Smooth muscle cell (in vitro differentiated cells): Measurements from ENCODE around the gene CLCA2. TPM values are rescaled to one million over a fixed set of nuclear protein-coding genes. Genes with fewer than 3 reads are reported as not detected.

Source experiments
- DNase-seq: peaks from one replicate; lab custom pipeline; 2025; ENCODE audit not compliant: unreplicated experiment; lab: John Stamatoyannopoulos, UW
- H2AFZ ChIP-seq: fragments of 200-600 bp; sonication (generic); 2 replicates; pipeline ENCODE4 v1.6.0; 2016; ENCODE audit warnings: antibody characterized with exemption, low read depth, mild to moderate bottlenecking
- H3F3A ChIP-seq: fragments of 200-600 bp; sonication (generic); 2 replicates; pipeline ENCODE4 v1.6.0; 2017; ENCODE audit warnings: antibody characterized with exemption, low read depth
- H3K27ac ChIP-seq: fragments of 200-600 bp; sonication (generic); 2 replicates; pipeline ENCODE4 v1.5.1; 2016; ENCODE audit warnings: low read depth, mild to moderate bottlenecking
- H3K27me3 ChIP-seq: fragments of 200-600 bp; sonication (generic); 2 replicates; pipeline ENCODE4 v1.6.1; 2016; ENCODE audit warnings: low read depth, mild to moderate bottlenecking
- H3K36me3 ChIP-seq: fragments of 200-600 bp; sonication (generic); 2 replicates; pipeline ENCODE4 v1.5.1; 2016; ENCODE audit warnings: low read depth
- H3K4me1 ChIP-seq: fragments of 200-600 bp; sonication (generic); 2 replicates; pipeline ENCODE4 v1.5.1; 2016; ENCODE audit warnings: low read depth
- H3K4me2 ChIP-seq: fragments of 200-600 bp; sonication (generic); 2 replicates; pipeline ENCODE4 v1.6.0; 2016; ENCODE audit warnings: mild to moderate bottlenecking
- H3K4me3 ChIP-seq: fragments of 200-600 bp; sonication (generic); 2 replicates; pipeline ENCODE4 v1.5.1; 2016; ENCODE audit warnings: mild to moderate bottlenecking
- H3K79me2 ChIP-seq: fragments of 200-600 bp; sonication (generic); 2 replicates; pipeline ENCODE4 v1.6.0; 2016; ENCODE audit warnings: low read depth, mild to moderate bottlenecking
- H3K9ac ChIP-seq: fragments of 200-600 bp; sonication (generic); 2 replicates; pipeline ENCODE4 v1.6.0; 2016; ENCODE audit warnings: low read depth
- H3K9me3 ChIP-seq: fragments of 200-600 bp; sonication (generic); replicated peaks from 2 replicates; pipeline ENCODE4 v1.5.1; 2016; ENCODE audit warnings: low read depth
- H4K20me1 ChIP-seq: fragments of 200-600 bp; sonication (generic); 2 replicates; pipeline ENCODE4 v1.6.0; 2016; ENCODE audit warnings: low read depth
- WGBS: methylation state at CpG from one replicate; pipeline ENCODE4 v1.1.7; 2016; ENCODE audit warnings: low lambda C conversion rate; 5-methylcytosine and 5-hydroxymethylcytosine counted together
- polyA plus RNA-seq: library from polyadenylated mRNA; unstranded; fragments of >200 nt; fragmentation: Nextera tagmentation; extraction: Ambion mirVana; gene quantifications from 2 replicates; pipeline ENCODE4 v1.2.1, GENCODE V29; 2016
- total RNA-seq: library from RNA; depleted of rRNA; stranded (reverse); fragments of >200 nt; gene quantifications from 2 replicates; pipeline ENCODE4 v1.2.3, GENCODE V29; 2014
- TF ChIP-seq, protein P1 (sequence below): fragments of 200-600 bp; sonication (generic); IDR thresholded peaks from 2 replicates; pipeline ENCODE4 v1.5.1; 2017; ENCODE audit warnings: borderline replicate concordance, mild to moderate bottlenecking, antibody characterized with exemption; ENCODE audit not compliant: insufficient read depth, poor library complexity, severe bottlenecking

Gene CLCA2
- total and polyA plus RNA-seq, 2 experiments from 2014 or later, result 1.00 to 24.2 TPM

DNA sequence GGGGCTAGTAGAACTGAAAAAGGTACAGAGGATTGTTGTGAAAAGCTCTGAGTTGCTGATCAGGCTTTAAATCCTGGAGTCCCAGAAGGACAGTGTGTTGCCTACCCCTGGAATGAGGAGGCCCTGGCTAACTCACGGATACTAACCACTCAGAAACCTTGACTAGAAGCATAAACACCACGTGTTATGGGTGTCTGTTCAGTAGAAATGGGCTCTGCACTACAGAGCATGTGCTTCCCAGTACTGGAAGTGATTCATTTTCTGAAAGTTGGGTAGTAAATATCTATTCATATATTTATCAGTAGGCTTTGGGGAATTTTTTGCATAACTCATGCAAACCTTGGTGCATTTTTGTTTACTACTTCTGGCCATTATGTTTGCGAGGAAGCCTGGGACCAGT, 29.7 kb downstream of the CLCA2 start:
- H3K9me3 ChIP-seq, result no peaks in the 10 kb centered on the region
- 62% methylated on average over 3 of the region's 3 CpGs for WGBS
- no peak for DNase-seq
- H3K4me2 ChIP-seq, result no peak overlapping the region
- H2AFZ ChIP-seq, result no peak overlapping the region
- no peaks in the 10 kb centered on the region for H4K20me1 ChIP-seq
- no peak overlapping the region for H3K9ac ChIP-seq
- no peak overlapping the region for H3K4me3 ChIP-seq
- no peaks in the 10 kb centered on the region for H3F3A ChIP-seq
- TF ChIP-seq, protein P1, sequence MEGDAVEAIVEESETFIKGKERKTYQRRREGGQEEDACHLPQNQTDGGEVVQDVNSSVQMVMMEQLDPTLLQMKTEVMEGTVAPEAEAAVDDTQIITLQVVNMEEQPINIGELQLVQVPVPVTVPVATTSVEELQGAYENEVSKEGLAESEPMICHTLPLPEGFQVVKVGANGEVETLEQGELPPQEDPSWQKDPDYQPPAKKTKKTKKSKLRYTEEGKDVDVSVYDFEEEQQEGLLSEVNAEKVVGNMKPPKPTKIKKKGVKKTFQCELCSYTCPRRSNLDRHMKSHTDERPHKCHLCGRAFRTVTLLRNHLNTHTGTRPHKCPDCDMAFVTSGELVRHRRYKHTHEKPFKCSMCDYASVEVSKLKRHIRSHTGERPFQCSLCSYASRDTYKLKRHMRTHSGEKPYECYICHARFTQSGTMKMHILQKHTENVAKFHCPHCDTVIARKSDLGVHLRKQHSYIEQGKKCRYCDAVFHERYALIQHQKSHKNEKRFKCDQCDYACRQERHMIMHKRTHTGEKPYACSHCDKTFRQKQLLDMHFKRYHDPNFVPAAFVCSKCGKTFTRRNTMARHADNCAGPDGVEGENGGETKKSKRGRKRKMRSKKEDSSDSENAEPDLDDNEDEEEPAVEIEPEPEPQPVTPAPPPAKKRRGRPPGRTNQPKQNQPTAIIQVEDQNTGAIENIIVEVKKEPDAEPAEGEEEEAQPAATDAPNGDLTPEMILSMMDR, result no peak
- H3K4me1 ChIP-seq, result no peaks in the 10 kb centered on the region
- peaks cover 5% of the 10 kb centered on the region for H3K27me3 ChIP-seq
- no peaks in the 10 kb centered on the region for H3K79me2 ChIP-seq
- H3K27ac ChIP-seq, result no peak overlapping the region
- H3K36me3 ChIP-seq, result no peaks in the 10 kb centered on the region

DNA sequence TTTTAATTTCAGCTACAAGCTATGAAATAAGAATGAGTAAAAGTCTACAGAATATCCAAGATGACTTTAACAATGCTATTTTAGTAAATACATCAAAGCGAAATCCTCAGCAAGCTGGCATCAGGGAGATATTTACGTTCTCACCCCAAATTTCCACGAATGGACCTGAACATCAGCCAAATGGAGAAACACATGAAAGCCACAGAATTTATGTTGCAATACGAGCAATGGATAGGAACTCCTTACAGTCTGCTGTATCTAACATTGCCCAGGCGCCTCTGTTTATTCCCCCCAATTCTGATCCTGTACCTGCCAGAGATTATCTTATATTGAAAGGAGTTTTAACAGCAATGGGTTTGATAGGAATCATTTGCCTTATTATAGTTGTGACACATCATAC, 31.1 kb downstream of the CLCA2 start:
- Histone ChIP-seq H3K4me2 (no peak overlapping the region), H2AFZ (no peak overlapping the region), H3K4me3 (no peak overlapping the region), H3K79me2 (no peaks in the 10 kb centered on the region), H3K9ac (no peak overlapping the region), H3K27ac (no peak overlapping the region), H3K9me3 (no peaks in the 10 kb centered on the region), H3F3A (no peaks in the 10 kb centered on the region), H3K36me3 (no peaks in the 10 kb centered on the region), H4K20me1 (no peaks in the 10 kb centered on the region), H3K4me1 (no peaks in the 10 kb centered on the region), H3K27me3 (peaks cover 5% of the 10 kb centered on the region)
- TF ChIP-seq, protein P1, result no peak
- DNase-seq, result no peak
- WGBS, result 97% methylated on average over 5 of the region's 5 CpGs

DNA sequence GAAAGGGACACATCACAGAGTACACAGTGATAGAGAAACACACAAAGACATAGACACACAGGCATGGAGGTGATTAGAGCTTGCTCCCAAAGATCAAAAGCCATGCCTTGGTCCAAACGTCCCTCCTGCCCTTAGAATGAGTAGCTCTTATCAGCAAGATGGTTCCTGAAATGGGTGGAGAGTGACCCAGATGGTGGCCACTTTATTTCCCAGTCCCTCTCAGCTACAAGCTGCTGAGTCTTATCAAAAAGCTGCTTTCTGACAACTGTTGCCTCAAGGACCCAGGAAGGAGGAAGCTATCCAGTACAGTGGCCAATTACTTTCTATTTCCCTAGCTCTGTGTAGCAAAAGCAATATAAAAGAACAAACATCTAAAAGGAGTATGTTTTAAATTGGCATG, 37.0 kb downstream of the CLCA2 start:
- Histone ChIP-seq H3F3A (no peaks in the 10 kb centered on the region), H3K79me2 (no peaks in the 10 kb centered on the region), H3K9ac (no peak overlapping the region), H4K20me1 (no peaks in the 10 kb centered on the region), H3K27me3 (peaks cover 5% of the 10 kb centered on the region), H3K4me3 (no peak overlapping the region), H2AFZ (no peak overlapping the region), H3K36me3 (no peaks in the 10 kb centered on the region), H3K4me1 (no peaks in the 10 kb centered on the region), H3K27ac (no peak overlapping the region), H3K4me2 (no peak overlapping the region), H3K9me3 (no peaks in the 10 kb centered on the region)
- WGBS, result 47% methylated on average over 1 of the region's 1 CpG
- DNase-seq, result no peak
- TF ChIP-seq, protein P1, result no peak

- peaks cover 5% of the 10 kb centered on the region for H3K27me3 ChIP-seq
- no peak overlapping the region for H3K4me2 ChIP-seq
- no peaks in the 10 kb centered on the region for H3K36me3 ChIP-seq
- no peak overlapping the region for H3K9ac ChIP-seq
- H3K4me1 ChIP-seq, result no peaks in the 10 kb centered on the region
- no peak overlapping the region for H3K27ac ChIP-seq
- H3K79me2 ChIP-seq, result no peaks in the 10 kb centered on the region
- TF ChIP-seq, protein P1, result no peak
- H3K4me3 ChIP-seq, result no peak overlapping the region
- H2AFZ ChIP-seq, result no peak overlapping the region
- H4K20me1 ChIP-seq, result no peaks in the 10 kb centered on the region
- H3F3A ChIP-seq, result no peaks in the 10 kb centered on the region
- no peaks in the 10 kb centered on the region for H3K9me3 ChIP-seq
- 91% methylated on average over 3 of the region's 3 CpGs for WGBS
- no peak for DNase-seq
These were observed 37.5 kb downstream of the CLCA2 start for GRCh38 chr1:86461482-86461881.
